ENCODE data around the gene ALOX12. TPM values are rescaled to one million over a fixed set of nuclear protein-coding genes. Genes with fewer than 3 reads are reported as not detected.
"Not testable (repeated sequence)": the region's sequence is repeated elsewhere in the genome, so short reads cannot be mapped to it uniquely, and the experiment has no call there.

Gene ALOX12
- total RNA-seq, 2 donors from 2014 or later: not detected

GRCh38 chr17:7041607-7042500, 46.0 kb downstream of the ALOX12 start:
- Mint-ChIP-seq H3K4me3 (peak overlapping the region; percentile 75), H3K27me3 (no peaks in the 10 kb centered on the region), H3K9me3 (no peaks in the 10 kb centered on the region), H3K27ac (peak overlapping the region; percentile 67), H3K36me3 (ENCODE audit: low read depth) (peaks cover 14% of the 10 kb centered on the region), H3K4me1 (peaks cover 11% of the 10 kb centered on the region)
- ATAC-seq (replicated peaks): no peak

- Mint-ChIP-seq H3K4me1 (peaks cover 16% of the 10 kb centered on the region), H3K27ac (peak overlapping the region; percentile 67), H3K9me3 (no peaks in the 10 kb centered on the region), H3K36me3 (ENCODE audit: low read depth) (peaks cover 21% of the 10 kb centered on the region), H3K27me3 (no peaks in the 10 kb centered on the region), H3K4me3 (peak overlapping the region; percentile 75)
- peak; percentile 20 for ATAC-seq (replicated peaks)
These were observed 46.8 kb downstream of the ALOX12 start for GRCh38 chr17:7042501-7043181.

- H3K36me3 Mint-ChIP-seq (ENCODE audit: low read depth): peaks cover 26% of the 10 kb centered on the region
- no peak overlapping the region for H3K27ac Mint-ChIP-seq
- no peaks in the 10 kb centered on the region for H3K9me3 Mint-ChIP-seq
These were observed 47.3 kb downstream of the ALOX12 start for GRCh38 chr17:7043182-7043496.

GRCh38 chr17:7043497-7044198, 47.8 kb downstream of the ALOX12 start, which contains the start of gene SLC16A11:
Gene SLC16A11 (minus strand): TSS chr17:7044092. CDS start chr17:7043513, 579 bp downstream.
- H3K27ac Mint-ChIP-seq: peak within 1 kb of the TSS; percentile 67
- ATAC-seq (replicated peaks): peak; percentile 6
- no peaks in the 10 kb centered on the region for H3K9me3 Mint-ChIP-seq
- H3K36me3 Mint-ChIP-seq (ENCODE audit: low read depth): peaks cover 26% of the 10 kb centered on the region
- no peaks in the 10 kb centered on the region for H3K27me3 Mint-ChIP-seq
- H3K4me3 Mint-ChIP-seq: peak within 1 kb of the TSS; percentile 88
- H3K4me1 Mint-ChIP-seq: peaks cover 14% of the 10 kb centered on the region

More at GRCh38 chr17:7043182-7043496, 47.3 kb downstream of the ALOX12 start:
- Mint-ChIP-seq H3K4me3 (peak overlapping the region; percentile 75), H3K4me1 (peaks cover 18% of the 10 kb centered on the region), H3K27me3 (no peaks in the 10 kb centered on the region)
- ATAC-seq (replicated peaks): no peak

GRCh38 chr17:7045492-7046126, 49.8 kb downstream of the ALOX12 start:
- Mint-ChIP-seq H3K36me3 (ENCODE audit: low read depth) (peaks cover 24% of the 10 kb centered on the region), H3K27me3 (no peaks in the 10 kb centered on the region), H3K4me3 (peak overlapping the region; percentile 88), H3K4me1 (peaks cover 24% of the 10 kb centered on the region), H3K27ac (peak overlapping the region; percentile 98), H3K9me3 (no peaks in the 10 kb centered on the region)
- peak; percentile 7 for ATAC-seq (replicated peaks)

GRCh38 chr17:7046127-7046724, 50.4 kb downstream of the ALOX12 start:
- peak; percentile 45 for ATAC-seq (replicated peaks)
- peaks cover 24% of the 10 kb centered on the region for H3K4me1 Mint-ChIP-seq
- H3K9me3 Mint-ChIP-seq: no peaks in the 10 kb centered on the region
- H3K27ac Mint-ChIP-seq: peak overlapping the region; percentile 98
- peak overlapping the region; percentile 88 for H3K4me3 Mint-ChIP-seq
- peaks cover 21% of the 10 kb centered on the region for H3K36me3 Mint-ChIP-seq (ENCODE audit: low read depth)
- H3K27me3 Mint-ChIP-seq: no peaks in the 10 kb centered on the region

- not testable (repeated sequence) for H3K9me3 Mint-ChIP-seq, H3K27me3 Mint-ChIP-seq
- H3K27ac Mint-ChIP-seq: peak overlapping the region; percentile 98
- peaks cover 24% of the 10 kb centered on the region for H3K4me1 Mint-ChIP-seq
- H3K4me3 Mint-ChIP-seq: peak overlapping the region; percentile 88
- peak; percentile 23 for ATAC-seq (replicated peaks)
- H3K36me3 Mint-ChIP-seq (ENCODE audit: low read depth): peaks cover 15% of the 10 kb centered on the region
These were observed 51.0 kb downstream of the ALOX12 start for GRCh38 chr17:7046725-7047397.

GRCh38 chr17:7047566-7047965, 51.7 kb downstream of the ALOX12 start:
- Mint-ChIP-seq H3K4me1 (peaks cover 24% of the 10 kb centered on the region), H3K27me3 (no peaks in the 10 kb centered on the region), H3K36me3 (ENCODE audit: low read depth) (peaks cover 15% of the 10 kb centered on the region), H3K27ac (peak overlapping the region; percentile 98), H3K9me3 (no peaks in the 10 kb centered on the region), H3K4me3 (peak overlapping the region; percentile 88)
- ATAC-seq (replicated peaks): peak; percentile 86

- Mint-ChIP-seq H3K27ac (peak overlapping the region; percentile 98), H3K9me3 (no peaks in the 10 kb centered on the region), H3K27me3 (no peaks in the 10 kb centered on the region), H3K36me3 (ENCODE audit: low read depth) (peaks cover 15% of the 10 kb centered on the region), H3K4me1 (peaks cover 24% of the 10 kb centered on the region), H3K4me3 (peak overlapping the region; percentile 88)
- ATAC-seq (replicated peaks): no peak
These were observed 53.1 kb downstream of the ALOX12 start for GRCh38 chr17:7048968-7049367.

- not testable (repeated sequence) for H3K27me3 Mint-ChIP-seq; H3K27ac Mint-ChIP-seq; H3K4me3 Mint-ChIP-seq; ATAC-seq (replicated peaks); H3K9me3 Mint-ChIP-seq
- H3K4me1 Mint-ChIP-seq: peaks cover 24% of the 10 kb centered on the region
- H3K36me3 Mint-ChIP-seq (ENCODE audit: low read depth): peaks cover 15% of the 10 kb centered on the region
These were observed 54.7 kb downstream of the ALOX12 start for GRCh38 chr17:7050583-7050982.

- no peak overlapping the region for H3K27ac Mint-ChIP-seq
- H3K4me3 Mint-ChIP-seq: no peak overlapping the region
- ATAC-seq (replicated peaks): no peak
- no peaks in the 10 kb centered on the region for H3K27me3 Mint-ChIP-seq
- no peaks in the 10 kb centered on the region for H3K9me3 Mint-ChIP-seq
- H3K4me1 Mint-ChIP-seq: peaks cover 17% of the 10 kb centered on the region
- peaks cover 8% of the 10 kb centered on the region for H3K36me3 Mint-ChIP-seq (ENCODE audit: low read depth)
These were observed 60.5 kb downstream of the ALOX12 start for GRCh38 chr17:7056386-7056785.

GRCh38 chr17:7058831-7059447, 63.1 kb downstream of the ALOX12 start:
- Mint-ChIP-seq H3K9me3 (no peaks in the 10 kb centered on the region), H3K27ac (peak overlapping the region; percentile 59), H3K4me1 (peaks cover 17% of the 10 kb centered on the region), H3K27me3 (peaks cover 5% of the 10 kb centered on the region), H3K36me3 (ENCODE audit: low read depth) (peaks cover 8% of the 10 kb centered on the region), H3K4me3 (peak overlapping the region; percentile 48)
- ATAC-seq (replicated peaks): peak; percentile 10

Measured in activated T-helper 17 cell treated with anti-CD3 and anti-CD28 coated beads, Interleukin-2, amount 50 U/mL, for 72 hours (primary cell).